Stomach (tissue), 9 donors: Measurements from ENCODE around the gene SLC4A2. TPM values are rescaled to one million over a fixed set of nuclear protein-coding genes. Genes with fewer than 3 reads are reported as not detected.
"Not testable (repeated sequence)": the region's sequence is repeated elsewhere in the genome, so short reads cannot be mapped to it uniquely, and the experiment has no call there.

Experiments
- DNase-seq, 2 donors: peaks; one replicate each; pipeline versions ENCODE4 v3.0.0 to v3.0.0-alpha.2; 2013 to 2019
- H3K27ac ChIP-seq, 5 donors: fragments of 200-600 bp in 4 of 5; sonication (generic) in 4 of 5; one replicate each; pipeline ENCODE4 v1.5.1; 2013 to 2019; ENCODE audit warnings: mild to moderate bottlenecking in 1 of 5, moderate library complexity in 1 of 5
- H3K27me3 ChIP-seq, 3 donors: fragments of 200-600 bp; sonication (generic); one replicate each; pipeline ENCODE4 v1.5.1; 2017 to 2019; ENCODE audit warnings: mixed run types in 1 of 3
- H3K36me3 ChIP-seq, 4 donors: fragments of 200-600 bp; sonication (generic); 1 replicate in 3 of 4; 2 replicates in 1 of 4; pipeline ENCODE4 v1.5.1; 2016 to 2019
- H3K4me1 ChIP-seq, 4 donors: fragments of 200-600 bp; sonication (generic); one replicate each; pipeline ENCODE4 v1.5.1; 2016 to 2019
- H3K4me3 ChIP-seq, 4 donors: fragments of 200-600 bp; sonication (generic) in 3 of 4; one replicate each; pipeline ENCODE4 v1.5.1; 2016 to 2019; ENCODE audit warnings: mild to moderate bottlenecking in 1 of 4
- H3K9me3 ChIP-seq, 4 donors: fragments of 200-600 bp; sonication (generic); one replicate each; pipeline ENCODE4 v1.5.1; 2016 to 2019
- EP300 ChIP-seq: sonication (generic); formaldehyde crosslinking; IDR thresholded peaks from one replicate; pipeline ENCODE4 v1.6.1; 2017; ENCODE audit warnings: antibody characterized with exemption
- POLR2A ChIP-seq, 4 donors: fragments of 450-650 bp; IDR thresholded peaks; one replicate each; pipeline ENCODE4 v1.6.1; 2016; ENCODE audit warnings: antibody characterized with exemption in 4 of 4, control low read depth in 2 of 4, mild to moderate bottlenecking in 1 of 4, moderate library complexity in 1 of 4
- POLR2AphosphoS5 ChIP-seq, 3 donors: sonication (generic); formaldehyde crosslinking; IDR thresholded peaks; one replicate each; pipeline ENCODE4 v1.6.1; 2016; ENCODE audit warnings: antibody characterized with exemption in 3 of 3
- WGBS, 5 donors: extraction: QIAGEN DNeasy Blood & Tissue Kit in 3 of 5; methylation state at CpG; one replicate each; pipeline versions ENCODE4 v1.1.5 to v1.1.7; 2013 to 2018; 5-methylcytosine and 5-hydroxymethylcytosine counted together
- intact Hi-C: fragments of 100-400 bp; cut with DNase I; formaldehyde crosslinking; loops from one replicate; pipeline ENCODE4 v1.15.1; 2023; ENCODE audit warnings: low total_unique reads
- polyA plus RNA-seq, 3 donors: library from polyadenylated mRNA; stranded (reverse); fragments of 200-250 nt; gene quantifications; one replicate each; pipeline ENCODE4 v1.2.3, GENCODE V29; 2013
- total RNA-seq, 5 donors: library from RNA; depleted of rRNA; stranded (reverse); fragments of >200 nt; gene quantifications; one replicate each; pipeline versions ENCODE4 v1.1.0 to v1.2.3, GENCODE V29; 2014 to 2016
- TF ChIP-seq, protein P1 (sequence below), 7 experiments: fragments of 450-650 bp in 4 of 7; fragments of 200-600 bp in 3 of 7; sonication (generic) in 3 of 7; IDR thresholded peaks; one replicate each; pipeline ENCODE4 v1.5.1; 2016 to 2019; ENCODE audit warnings: antibody characterized with exemption in 7 of 7, control low read depth in 2 of 7, mild to moderate bottlenecking in 1 of 7
- donor health status: healthy with polysubstance abuse.
- donor health status: Bipolar disorder and iron deficiency.
- donor health status: healthy.

SLC4A2 gene
- total and polyA plus RNA-seq, 8 donors, result 65.9 to 296 (median 126) TPM

DNA sequence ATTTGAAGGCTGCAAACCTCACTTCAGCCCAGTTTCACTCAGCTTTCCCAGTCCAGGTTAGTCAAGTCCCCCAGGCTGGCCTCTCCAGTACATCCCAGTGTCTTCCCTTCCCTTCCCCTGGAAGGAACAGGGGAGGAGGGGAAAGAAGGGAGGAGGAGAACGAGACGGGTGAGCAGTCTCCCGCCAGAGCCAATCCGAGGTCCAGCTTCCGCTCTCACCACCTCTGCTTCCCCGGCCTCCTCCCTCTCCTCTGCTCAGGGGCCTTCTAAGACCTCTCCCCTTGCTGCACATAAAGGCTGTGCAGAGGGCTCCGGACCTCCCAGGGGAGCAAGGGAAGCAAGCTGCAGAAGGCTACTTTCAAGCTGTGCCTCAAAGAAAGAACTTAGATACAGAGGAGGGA, 39.2 kb upstream of the SLC4A2 start:
- H3K4me1 ChIP-seq, result peaks cover 18 to 20% (median 18%) of the 10 kb centered on the region in 4 donors
- no peak overlapping the region for H3K27ac ChIP-seq
- no peaks in the 10 kb centered on the region for H3K36me3 ChIP-seq
- DNase-seq, result no peak
- H3K9me3 ChIP-seq, result no peaks in the 10 kb centered on the region
- TF ChIP-seq POLR2A (IDR thresholded peaks at IDR 0.05), result no peak
- TF ChIP-seq POLR2AphosphoS5 (IDR thresholded peaks at IDR 0.05), result no peak
- TF ChIP-seq EP300, result no peak
- TF ChIP-seq, protein P1, sequence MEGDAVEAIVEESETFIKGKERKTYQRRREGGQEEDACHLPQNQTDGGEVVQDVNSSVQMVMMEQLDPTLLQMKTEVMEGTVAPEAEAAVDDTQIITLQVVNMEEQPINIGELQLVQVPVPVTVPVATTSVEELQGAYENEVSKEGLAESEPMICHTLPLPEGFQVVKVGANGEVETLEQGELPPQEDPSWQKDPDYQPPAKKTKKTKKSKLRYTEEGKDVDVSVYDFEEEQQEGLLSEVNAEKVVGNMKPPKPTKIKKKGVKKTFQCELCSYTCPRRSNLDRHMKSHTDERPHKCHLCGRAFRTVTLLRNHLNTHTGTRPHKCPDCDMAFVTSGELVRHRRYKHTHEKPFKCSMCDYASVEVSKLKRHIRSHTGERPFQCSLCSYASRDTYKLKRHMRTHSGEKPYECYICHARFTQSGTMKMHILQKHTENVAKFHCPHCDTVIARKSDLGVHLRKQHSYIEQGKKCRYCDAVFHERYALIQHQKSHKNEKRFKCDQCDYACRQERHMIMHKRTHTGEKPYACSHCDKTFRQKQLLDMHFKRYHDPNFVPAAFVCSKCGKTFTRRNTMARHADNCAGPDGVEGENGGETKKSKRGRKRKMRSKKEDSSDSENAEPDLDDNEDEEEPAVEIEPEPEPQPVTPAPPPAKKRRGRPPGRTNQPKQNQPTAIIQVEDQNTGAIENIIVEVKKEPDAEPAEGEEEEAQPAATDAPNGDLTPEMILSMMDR (IDR thresholded peaks at IDR 0.05), result no peak
- H3K4me3 ChIP-seq, result no peak overlapping the region
- WGBS, 5 donors, result 56 to 68% (median 57%) methylated on average over 7 of the region's 7 CpGs
- intact Hi-C loops, result no loop called here
- peaks cover 0 to 72% (median 29%) of the 10 kb centered on the region in 3 donors for H3K27me3 ChIP-seq

DNA sequence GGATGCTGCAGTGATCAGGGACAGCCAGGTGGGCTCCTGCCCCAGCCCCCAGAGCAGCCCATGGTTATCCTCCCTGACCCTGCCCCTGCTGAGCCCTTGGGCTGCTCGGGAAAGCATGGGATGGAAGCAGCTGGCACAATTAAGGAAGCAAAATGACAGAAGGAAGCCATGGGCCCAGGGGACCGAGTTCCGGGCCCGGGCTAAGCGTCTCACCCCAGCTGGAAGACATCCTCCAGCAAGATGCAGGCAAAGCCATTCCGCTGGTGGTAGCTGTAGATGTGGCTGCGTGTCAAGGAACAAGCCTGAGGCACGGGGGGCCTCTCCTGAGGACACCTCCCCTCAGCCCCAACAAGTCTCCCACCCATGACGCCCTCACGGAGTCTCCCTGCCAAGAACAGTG, 36.2 kb upstream of the SLC4A2 start:
- WGBS, 5 donors, result 68 to 84% (median 73%) methylated on average over 8 to 10 of the region's 10 CpGs
- TF ChIP-seq EP300, result no peak
- TF ChIP-seq POLR2AphosphoS5 (IDR thresholded peaks at IDR 0.05), result no peak
- TF ChIP-seq POLR2A (IDR thresholded peaks at IDR 0.05), result no peak
- TF ChIP-seq, protein P1 (IDR thresholded peaks at IDR 0.05), result no peak
- Histone ChIP-seq H3K27me3 (peaks cover 0 to 42% (median 24%) of the 10 kb centered on the region in 3 donors), H3K27ac (no peak overlapping the region), H3K36me3 (no peaks in the 10 kb centered on the region), H3K4me3 (no peak overlapping the region), H3K9me3 (no peaks in the 10 kb centered on the region), H3K4me1 (peaks cover 10 to 19% (median 17%) of the 10 kb centered on the region in 4 donors)
- DNase-seq, result no peak
- intact Hi-C loops, result no loop called here

DNA sequence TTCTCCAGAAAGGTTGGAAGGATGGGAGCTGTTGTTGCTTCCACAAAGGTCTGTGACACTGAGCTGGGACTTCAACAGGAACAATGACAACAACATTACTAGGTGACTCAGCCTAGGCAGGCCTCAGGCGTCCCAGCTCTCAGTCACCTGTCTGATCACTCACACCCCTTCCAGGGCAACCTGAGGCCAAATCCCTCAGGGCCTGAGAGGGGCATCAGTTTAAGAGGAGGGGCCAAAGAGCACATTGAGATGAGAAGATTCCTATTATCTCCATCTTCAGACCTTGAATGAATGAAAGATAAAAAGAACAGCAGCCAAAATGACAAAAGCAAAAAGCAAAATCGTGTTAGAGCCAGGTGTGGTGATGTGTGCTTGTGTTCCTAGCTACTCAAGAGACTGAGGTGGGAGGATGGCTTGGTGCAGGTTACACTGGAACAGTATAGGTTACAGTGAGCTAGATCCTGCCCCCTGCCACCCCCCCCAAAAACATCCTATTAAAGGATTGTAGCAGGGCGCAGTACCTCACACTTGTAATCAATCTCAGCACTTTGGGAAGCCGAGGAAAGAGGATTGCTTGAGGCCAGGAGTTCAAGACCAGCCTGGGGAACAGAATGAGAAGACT, 34.8 kb upstream of the SLC4A2 start, which contains the start of gene ATG9B:
TSS of gene ATG9B (minus strand) at position 60 of the 622 bp plus-strand sequence. CDS start 71 bp downstream, outside the sequence.
- Histone ChIP-seq H3K27me3 (peaks cover 0 to 29% (median 11%) of the 10 kb centered on the region in 3 donors), H3K4me1 (peaks cover 5 to 17% (median 17%) of the 10 kb centered on the region in 4 donors), H3K4me3 (no peak within 1 kb of the TSS), H3K36me3 (no peaks in the 10 kb centered on the region), H3K27ac (no peak within 1 kb of the TSS), H3K9me3 (no peaks in the 10 kb centered on the region)
- no peak for DNase-seq
- TF ChIP-seq POLR2AphosphoS5 (IDR thresholded peaks at IDR 0.05), result no peak
- no peak for TF ChIP-seq POLR2A (IDR thresholded peaks at IDR 0.05)
- TF ChIP-seq EP300, result no peak
- TF ChIP-seq, protein P1 (IDR thresholded peaks at IDR 0.05), result no peak
- intact Hi-C loops, result no loop called here
- WGBS, 5 donors, result 60 to 79% (median 73%) methylated on average over 4 of the region's 4 CpGs

DNA sequence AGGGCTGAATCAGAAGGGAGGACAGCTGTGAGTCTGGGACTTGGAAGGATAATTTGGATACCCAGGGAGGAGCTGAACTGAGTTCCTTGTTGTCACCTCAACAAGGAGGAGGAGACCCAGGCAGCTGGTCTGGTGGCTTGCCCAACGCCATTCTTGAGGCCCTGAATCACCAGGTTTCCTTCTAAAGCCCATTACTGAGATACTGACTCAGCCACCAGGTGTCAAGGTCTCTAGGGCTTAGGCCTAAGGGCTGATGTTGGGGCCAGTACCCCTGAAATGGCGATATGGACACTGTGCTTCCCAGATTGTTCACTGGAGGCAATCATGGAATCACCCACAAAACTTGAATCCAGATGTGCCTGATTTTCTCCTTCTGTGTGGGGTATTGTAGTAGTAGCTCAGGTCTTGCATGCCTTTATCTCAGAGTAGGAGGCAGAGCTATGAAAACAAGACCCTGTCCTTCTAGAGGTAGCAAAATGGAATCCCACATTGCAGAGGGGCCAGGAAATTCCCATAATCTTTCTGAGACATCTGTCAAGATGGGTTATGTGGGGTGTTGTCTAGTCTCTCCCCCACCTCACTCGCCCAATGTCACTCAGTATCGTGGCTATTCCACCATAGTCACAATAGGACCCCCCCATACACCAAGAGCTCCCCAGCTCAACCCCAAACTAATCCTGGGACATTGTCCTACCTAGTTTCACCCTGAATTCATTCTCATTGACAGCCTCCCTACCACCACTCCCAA, 33.3 kb upstream of the SLC4A2 start:
- TF ChIP-seq POLR2AphosphoS5 (IDR thresholded peaks at IDR 0.05), result no peak
- peaks cover 0 to 13% (median 0%) of the 10 kb centered on the region in 3 donors for H3K27me3 ChIP-seq
- peaks cover 5 to 33% (median 25%) of the 10 kb centered on the region in 4 donors for H3K4me1 ChIP-seq
- WGBS, 5 donors, result 81 to 94% (median 86%) methylated on average over 4 of the region's 4 CpGs
- intact Hi-C loops, result no loop called here
- peaks cover 0 to under 1% (median under 1%) of the 10 kb centered on the region in 4 donors for H3K36me3 ChIP-seq
- no peak overlapping the region for H3K27ac ChIP-seq
- H3K9me3 ChIP-seq, result no peaks in the 10 kb centered on the region
- no peak overlapping the region for H3K4me3 ChIP-seq
- DNase-seq, result no peak

DNA sequence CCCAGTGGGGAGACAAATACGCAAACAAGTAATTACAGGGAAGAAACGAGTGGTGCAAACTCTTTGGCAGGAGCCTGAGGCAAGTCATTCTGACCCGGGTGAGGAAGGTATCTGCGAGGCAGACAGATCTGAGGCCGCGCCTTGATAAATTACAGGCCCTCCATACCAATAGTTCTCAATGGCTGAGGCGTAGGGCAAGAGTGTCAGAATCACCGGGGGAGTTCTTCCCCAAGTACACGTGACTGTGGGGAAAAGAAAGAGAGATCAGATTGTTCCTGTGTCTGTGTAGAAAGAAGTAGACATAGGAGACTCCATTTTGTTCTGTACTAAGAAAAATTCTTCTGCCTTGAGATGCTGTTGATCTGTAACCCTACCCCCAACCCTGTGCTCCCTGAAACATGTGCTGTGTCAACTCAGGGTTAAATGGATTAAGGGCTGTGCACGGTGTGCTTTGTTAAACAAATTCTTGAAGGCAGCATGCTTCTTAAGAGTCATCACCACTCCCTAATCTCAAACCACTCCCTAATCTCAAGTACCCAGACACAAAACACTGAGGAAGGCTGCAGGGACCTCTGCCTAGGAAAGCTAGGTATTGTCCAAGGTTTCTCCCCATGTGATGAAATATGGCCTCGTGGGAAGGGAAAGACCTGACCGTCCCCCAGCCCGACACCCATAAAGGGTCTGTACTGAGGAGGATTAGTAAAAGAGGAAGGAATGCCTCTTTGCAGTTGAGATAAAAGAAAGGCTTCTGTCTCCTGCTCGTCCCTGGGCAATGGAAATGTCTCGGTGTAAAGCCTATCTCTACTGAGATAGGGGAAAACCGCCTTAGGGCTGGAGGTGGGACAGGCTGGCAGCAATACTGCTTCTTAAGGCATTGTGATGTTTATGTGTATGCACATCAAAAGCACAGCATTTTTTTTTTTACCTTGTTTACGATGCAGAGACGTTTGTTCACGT, 32.3 kb upstream of the SLC4A2 start:
- Histone ChIP-seq H3K4me3 (peak overlapping the region in 2 of 4 donors; percentile 81 to 82), H3K27ac (peak overlapping the region in 4 of 5 donors; percentile 84 to 88 (median 88)), H3K4me1 (peaks cover 5 to 35% (median 26%) of the 10 kb centered on the region in 4 donors)
- 41 to 52% (median 44%) methylated on average over 19 of the region's 19 CpGs for WGBS, 5 donors
- DNase-seq, result peak in 1 of 2 donors; percentile 47
- intact Hi-C loops, H3K9me3 ChIP-seq, H3K27me3 ChIP-seq, H3K36me3 ChIP-seq: not testable (repeated sequence)
